OCI-M1 (cell line): ENCODE results near the gene USP5.
"Not testable (repeated sequence)": the region's sequence is repeated elsewhere in the genome, so short reads cannot be mapped to it uniquely, and the experiment has no call there.

Experiments used
- DNase-seq: peaks from one replicate; lab custom pipeline; 2025; lab: John Stamatoyannopoulos, UW

Gene USP5

DNA sequence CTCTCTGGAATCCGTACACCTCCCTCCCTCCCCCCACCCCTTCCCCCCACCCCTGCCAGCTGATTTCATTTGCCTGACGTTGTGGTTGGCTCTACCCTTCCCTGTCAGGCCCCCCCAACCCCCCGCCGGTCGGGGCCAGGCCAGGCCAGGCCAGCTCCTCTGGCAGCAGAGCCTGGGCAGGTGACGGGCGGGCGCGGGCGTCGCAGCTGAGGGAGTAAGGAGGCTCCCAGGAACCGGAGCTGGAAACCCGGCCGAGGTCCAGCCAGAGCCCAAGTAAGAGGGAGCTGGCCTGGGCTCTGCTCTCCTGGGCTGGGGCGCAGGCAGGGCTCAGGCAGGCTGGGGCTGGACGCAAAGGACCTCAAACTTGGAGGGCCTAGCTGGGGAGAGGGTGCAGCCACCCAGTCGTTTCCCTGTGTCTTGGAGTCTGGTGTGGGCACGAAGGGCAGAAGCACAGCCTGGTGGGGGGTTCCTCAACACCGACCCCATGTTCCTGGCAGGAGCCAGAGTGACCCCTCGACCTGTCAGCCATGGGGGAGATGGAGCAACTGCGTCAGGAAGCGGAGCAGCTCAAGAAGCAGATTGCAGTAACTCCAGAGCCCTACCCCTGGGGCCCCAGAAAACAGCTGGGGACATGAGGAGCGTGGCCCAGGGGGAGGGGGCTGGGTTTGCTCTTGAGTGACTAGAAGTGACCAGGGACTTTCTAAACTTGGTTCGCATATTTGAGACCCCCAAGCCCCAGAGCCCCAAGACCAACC is 11.0 kb upstream of the USP5 start, which contains the start of gene GNB3:
TSS of gene GNB3 (plus strand) at position 165 of the 755 bp plus-strand sequence. CDS start at position 528, 363 bp downstream.
- DNase-seq = no peak

DNA sequence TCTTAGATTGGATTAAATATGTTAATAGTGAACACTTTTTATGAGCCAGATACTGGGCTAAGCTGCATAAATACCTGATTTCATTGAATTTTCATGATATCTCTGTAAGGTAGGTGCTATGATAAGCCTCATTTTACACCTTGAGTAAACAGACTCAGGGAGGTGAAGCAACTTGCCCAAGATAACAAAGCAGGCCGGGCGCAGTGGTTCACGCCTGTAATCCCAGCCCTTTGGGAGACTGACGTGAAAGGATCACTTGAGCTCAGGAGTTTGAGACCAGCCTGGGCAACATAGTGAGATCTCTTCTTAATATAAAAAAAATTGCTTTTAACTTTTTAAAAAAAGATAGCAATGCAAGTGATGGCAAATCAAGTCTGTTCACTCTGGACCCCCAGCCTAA is 9.9 kb upstream of the USP5 start:
- no peak for DNase-seq

DNA sequence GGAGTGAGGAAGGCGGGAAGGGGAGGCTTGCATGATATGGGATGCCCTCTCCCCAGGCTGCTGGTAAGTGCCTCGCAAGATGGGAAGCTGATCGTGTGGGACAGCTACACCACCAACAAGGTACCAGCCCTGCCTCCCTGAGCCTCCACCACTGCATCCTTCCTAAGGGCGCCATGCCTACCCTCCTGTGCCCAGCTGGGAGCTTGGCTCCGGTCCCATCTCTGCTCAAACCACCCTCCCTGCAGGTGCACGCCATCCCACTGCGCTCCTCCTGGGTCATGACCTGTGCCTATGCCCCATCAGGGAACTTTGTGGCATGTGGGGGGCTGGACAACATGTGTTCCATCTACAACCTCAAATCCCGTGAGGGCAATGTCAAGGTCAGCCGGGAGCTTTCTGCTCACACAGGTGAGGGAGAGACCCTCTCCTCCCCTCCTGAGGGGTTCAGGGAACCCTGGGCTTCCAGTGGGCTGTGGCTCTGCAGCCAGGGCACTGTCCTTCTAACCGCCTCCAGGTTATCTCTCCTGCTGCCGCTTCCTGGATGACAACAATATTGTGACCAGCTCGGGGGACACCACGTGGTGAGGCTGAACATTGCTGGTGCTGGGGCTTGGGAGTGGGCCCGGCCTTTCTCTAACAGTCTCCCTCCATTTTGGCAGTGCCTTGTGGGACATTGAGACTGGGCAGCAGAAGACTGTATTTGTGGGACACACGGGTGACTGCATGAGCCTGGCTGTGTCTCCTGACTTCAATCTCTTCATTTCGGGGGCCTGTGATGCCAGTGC is 8.6 kb upstream of the USP5 start:
- peak; percentile 63 for DNase-seq

DNA sequence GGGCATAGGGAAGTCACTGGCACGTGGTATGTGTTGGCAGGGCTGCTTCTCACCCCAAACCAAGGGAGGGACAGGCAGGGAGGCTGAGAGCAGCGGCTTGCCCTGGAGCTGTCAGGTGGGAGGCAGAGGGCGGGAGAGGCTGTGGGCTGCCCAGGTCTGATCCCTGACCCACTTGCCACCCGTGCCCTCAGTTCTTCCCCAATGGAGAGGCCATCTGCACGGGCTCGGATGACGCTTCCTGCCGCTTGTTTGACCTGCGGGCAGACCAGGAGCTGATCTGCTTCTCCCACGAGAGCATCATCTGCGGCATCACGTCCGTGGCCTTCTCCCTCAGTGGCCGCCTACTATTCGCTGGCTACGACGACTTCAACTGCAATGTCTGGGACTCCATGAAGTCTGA is 6.6 kb upstream of the USP5 start:
- DNase-seq = no peak

DNA sequence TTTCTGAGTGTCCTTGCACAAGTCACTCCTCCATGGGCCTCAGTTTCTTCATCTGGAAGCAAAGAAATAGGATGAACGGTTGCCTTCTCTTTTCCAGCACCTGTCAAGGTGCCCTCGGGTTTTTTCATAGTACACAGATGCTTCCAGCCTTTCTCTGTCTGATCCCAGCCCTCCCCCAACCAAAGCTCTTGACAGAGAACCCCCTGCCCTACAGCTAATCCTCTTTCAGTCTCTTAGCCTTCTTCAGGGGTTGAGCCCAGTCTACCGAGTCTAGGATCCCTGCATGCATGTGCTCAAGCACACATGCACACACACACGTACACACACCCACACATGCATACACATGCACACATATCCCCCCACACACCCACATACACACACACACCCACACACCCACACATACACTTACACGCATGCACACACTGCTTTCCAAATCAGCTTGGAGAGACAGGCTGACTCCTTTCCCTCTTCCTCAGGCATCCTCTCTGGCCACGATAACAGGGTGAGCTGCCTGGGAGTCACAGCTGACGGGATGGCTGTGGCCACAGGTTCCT is 5.6 kb upstream of the USP5 start:
- no peak for DNase-seq

DNA sequence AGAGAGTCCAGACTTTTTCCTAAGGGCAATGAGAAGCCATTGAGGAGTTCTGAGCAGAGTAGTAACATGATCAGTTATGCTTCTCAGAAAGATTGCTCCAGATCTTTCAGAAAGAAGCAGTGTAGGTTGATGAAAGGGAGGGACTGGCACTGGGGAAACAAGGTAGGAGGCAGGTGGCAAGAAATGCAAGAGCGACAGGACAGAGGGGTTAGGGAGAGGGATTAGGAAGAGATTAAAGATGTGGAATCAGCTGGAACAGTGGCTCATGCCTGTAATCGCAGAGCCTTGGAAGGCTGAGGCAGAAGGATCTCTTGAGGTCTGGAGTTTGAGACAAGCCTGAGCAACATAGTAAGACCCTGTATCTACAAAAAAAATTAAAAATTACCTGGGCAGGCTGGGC is 4.3 kb upstream of the USP5 start:
- DNase-seq = no peak

DNA sequence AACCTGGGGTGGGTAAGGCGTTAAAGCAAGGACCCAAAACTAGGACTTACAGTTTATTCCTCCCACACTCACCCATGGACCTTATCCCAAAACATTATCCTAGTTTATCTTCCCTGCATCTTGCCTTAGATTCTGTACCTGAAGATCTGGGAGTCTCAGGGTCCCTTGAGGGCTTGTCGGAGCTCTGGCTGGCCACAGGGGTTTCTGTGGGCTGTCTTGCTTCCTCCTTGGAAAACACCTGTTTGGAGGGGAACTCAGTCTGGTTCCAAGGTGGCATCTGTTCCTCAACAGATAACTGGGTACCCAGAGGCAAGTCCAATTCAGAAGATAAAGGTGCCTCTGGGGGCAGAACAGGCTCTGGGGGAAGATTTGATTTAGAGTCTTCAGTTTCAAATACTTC is 2.5 kb upstream of the USP5 start:
- no peak for DNase-seq

DNA sequence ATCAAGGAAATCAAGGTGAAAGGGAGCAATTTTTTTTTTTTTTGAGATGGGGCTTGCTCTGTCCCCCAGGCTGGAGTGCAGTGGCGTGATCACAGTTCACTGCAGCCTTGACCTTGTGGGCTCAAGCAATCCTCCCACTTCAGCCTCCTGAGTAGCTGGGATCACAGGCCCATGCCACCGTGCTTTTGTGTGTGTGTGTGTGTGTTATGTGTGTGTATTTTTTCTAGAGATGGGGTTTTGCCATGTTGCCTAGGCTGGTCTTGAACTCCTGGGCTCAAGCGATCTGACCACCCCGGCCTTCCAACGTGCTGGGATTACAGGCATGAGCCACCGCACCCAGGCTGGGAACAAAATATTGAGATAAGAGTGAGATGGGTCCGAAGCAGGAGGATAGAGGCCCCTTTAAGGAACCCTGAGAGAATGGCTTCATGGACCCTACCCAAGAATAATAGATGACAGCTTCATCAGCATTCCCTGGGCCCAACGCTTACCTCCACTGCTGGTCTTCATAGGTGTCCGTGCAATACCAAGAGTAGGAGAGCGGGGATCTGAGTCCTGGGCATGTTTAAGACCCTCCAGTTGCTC is 1.9 kb upstream of the USP5 start:
- no peak for DNase-seq

DNA sequence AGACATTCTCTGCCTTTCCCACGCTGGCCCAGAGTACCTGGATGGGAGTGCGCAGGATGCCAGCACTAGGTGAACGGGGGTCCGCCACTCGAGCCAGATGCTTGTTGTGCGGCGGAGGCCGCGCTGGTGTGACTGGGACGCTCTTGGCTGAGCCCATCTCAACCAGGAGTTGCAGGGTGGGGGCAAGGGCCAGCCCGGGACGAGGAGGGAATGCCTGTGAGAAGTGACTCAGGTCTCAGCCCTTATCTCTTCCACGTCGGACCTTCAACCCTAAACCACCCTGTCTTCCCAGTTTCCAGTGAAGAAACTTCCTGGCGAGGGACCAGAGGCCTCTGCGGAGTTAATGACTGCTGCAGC is 1.2 kb upstream of the USP5 start:
- no peak for DNase-seq

DNA sequence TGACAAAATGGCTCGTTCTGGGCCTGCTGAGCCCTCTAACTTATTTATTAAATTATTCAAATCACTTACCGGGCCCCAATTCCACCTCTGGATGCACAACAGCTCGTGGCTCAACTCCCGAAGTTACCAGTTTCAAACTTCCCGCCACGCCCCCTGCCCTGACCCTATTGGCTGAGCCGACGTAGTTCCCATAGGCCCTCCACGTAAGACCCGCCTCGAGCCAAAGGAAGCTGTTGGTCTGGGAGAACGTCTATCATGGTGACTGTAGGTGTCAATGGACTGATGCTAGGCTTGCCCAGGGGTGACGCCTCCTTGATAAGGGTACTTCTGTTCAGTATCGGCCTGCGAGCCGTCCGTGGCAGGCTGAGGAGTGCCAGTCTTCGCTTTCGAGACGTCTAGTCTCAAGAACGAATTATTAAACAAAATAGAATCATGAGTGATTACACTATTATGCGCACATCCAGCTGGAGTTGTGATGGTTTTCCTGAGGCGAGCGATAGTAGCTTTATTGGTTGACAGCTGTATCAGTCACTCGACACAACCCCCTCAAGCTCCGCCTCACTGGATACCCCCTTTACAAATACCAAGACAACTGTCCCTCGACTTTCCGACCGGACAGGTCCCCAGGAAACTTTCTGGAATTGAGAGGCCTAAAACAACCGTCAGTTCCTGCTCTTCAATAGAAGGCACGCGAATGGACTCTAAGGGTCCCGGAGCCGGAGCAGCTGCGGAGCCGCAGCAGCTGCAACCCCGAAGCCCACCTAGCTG is 613 bp upstream of the USP5 start, which contains the start of gene CDCA3:
TSS of gene CDCA3 (minus strand) at position 134 of the 768 bp plus-strand sequence. CDS start 334 bp downstream, outside the sequence.
- peak; percentile 99 for DNase-seq

DNA sequence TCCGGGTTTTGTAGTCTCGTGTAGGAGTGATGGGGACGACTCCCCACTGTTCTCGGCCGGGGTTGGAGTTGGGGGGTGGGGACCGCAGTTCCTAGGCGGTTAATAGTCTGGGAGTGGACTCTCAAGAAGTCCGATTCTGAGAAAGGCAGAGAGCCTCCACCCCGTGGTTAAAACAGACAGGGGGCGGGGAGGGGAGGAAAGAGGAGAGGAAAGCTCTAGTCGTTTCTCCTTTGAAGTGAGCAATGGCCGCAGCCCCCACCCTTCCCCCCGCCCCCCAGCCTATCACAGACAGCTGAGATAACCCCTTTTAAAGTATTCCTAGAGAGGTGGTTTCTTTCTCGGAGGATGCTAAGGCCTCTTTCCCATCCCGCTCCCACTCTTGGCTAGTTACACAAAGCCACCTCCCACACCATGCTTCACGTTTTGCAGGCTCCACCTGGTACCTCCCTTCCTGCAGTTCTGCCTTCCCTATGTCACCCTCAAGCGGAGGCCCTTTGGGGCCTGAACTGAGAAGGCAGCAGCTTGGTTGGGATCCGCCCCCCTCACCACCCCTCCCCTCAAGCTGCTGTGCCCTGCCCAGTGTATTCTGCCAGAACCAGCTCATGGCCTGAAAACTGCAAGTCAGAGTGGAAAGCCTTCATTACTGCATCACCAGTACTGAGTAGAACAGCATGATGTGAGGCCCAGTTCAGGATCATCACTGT is 853 bp downstream of the USP5 start:
- peak; percentile 89 for DNase-seq

DNA sequence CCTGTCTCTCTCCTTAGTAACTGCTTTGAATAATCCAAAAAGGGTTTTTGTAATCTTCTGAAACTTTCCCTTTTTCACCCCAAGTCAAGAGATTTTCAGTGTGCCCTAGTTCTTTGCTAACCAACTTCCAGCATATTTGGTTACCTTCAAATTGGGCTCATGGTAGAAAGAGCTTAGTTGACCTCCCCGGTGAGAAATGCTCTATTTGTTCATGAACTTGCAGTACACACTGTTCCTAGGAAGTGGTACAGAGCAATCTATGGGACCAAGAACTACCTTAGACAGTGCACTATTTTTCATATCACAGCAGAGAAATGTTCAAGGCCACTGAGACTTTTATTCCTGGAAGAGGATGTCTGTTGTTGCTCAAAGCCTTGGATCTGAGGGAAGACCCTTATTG is 1.7 kb downstream of the USP5 start:
- DNase-seq = no peak

DNA sequence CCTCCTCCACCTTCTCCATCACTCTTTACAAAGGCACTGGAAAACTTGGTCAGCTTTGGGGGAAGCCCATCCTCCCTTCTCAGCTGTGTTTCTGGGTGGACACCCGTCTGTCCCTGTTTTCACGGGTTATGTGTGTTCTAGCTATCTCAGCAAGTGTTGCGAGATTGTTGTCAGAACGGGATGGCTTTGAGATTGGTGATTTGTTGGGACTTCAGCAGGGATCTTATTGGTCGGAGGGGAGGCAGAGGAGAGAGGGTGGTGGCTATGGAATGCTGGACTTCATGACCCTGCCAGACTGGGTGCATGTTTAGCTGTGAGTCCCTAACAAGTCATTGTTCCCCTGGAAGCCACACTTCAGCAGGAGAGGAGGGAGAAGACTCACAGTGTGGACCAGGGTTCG is 2.1 kb downstream of the USP5 start:
- DNase-seq = no peak

DNA sequence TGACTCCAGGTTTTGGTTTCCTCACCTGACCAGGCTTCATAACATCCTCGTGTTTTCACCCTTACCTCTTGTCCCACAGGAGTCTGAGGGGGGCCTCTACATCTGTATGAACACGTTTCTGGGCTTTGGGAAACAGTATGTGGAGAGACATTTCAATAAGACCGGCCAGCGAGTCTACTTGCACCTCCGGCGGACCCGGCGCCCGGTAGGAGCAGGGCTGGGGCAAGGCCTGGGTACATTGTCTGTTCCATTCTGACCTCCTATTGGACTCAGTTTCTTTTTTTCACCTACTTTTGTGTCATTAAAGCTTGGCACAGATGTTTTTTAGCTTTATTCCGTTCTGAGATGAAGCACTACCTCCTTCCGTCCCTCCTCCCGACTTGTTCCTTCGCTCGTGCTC is 3.4 kb downstream of the USP5 start:
- DNase-seq = no peak

DNA sequence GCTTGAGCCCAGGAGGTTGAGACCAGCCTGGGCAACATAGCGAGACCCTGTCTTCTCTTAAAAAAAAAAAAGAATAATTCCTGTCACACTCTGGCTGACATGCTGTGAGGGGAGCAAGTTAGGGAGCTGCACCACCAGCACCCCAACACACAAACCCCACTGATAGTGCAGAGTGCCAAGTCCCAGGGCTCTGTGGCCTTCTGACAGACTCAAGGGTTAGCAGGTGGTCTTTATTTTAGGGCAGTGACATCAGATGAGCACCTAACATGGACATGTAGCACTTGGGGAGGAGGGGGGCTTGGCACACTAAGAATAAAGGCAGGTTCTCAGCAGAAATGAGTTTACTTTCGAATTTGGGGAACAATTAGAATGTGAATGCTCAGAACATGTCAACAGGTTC is 6.8 kb downstream of the USP5 start:
- DNase-seq = no peak

DNA sequence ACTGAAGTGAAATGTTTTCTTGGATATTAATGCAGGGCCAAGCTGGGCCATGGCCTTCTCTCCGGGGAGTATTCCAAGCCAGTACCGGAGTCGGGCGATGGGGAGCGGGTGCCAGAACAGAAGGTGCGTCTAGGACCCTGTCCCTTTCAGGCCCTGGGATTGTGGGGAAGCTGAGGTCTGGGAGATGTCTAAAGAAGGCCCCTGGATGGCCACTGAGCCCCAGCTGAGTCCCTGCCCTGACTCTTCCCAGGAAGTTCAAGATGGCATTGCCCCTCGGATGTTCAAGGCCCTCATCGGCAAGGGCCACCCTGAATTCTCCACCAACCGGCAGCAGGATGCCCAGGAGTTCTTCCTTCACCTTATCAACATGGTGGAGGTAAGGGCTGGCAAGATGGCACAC is 8.2 kb downstream of the USP5 start:
- DNase-seq = no peak

DNA sequence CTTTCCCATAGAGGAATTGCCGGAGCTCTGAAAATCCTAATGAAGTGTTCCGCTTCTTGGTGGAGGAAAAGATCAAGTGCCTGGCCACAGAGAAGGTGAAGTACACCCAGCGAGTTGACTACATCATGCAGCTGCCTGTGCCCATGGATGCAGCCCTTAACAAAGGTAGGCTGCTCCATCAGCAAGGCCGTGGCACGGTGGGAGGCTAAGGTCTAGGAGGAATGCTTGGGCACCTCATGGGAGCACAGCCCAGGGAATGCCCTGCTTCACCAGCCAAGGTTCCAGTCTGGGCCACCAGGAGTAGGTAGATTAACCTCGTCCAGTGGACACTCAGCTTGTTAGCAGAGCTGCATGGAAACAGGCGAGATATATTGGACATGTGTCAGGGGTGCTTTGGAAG is 9.0 kb downstream of the USP5 start:
- DNase-seq = no peak

DNA sequence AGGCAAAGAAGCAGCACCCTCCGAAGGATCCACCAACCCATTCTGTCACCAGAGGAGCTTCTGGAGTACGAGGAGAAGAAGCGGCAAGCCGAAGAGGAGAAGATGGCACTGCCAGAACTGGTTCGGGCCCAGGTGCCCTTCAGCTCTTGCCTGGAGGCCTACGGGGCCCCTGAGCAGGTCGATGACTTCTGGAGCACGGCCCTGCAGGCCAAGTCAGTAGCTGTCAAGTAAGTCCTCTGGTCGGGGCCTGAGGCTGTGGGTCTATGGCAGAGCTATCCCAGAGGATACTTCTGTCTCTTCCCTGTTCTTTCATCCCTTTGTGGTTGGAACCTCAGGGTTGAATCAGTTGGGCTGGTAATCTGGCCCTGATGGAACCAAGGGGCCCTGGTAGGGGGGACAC is 9.4 kb downstream of the USP5 start:
- no peak for DNase-seq

DNA sequence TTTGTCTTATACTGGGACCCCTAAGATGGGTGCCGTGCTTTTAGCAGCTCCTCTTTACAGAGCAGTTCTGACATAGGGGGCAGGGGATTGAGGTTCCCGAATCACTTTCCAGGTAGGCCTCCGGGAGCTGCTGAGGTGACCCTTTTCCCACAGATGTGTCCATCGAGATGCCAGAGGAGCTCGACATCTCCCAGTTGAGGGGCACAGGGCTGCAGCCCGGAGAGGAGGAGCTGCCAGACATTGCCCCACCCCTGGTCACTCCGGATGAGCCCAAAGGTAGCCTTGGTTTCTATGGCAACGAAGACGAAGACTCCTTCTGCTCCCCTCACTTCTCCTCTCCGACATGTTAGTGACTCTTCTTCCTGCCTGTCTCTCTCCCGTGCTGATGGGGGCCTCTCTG is 11.1 kb downstream of the USP5 start:
- no peak for DNase-seq

DNA sequence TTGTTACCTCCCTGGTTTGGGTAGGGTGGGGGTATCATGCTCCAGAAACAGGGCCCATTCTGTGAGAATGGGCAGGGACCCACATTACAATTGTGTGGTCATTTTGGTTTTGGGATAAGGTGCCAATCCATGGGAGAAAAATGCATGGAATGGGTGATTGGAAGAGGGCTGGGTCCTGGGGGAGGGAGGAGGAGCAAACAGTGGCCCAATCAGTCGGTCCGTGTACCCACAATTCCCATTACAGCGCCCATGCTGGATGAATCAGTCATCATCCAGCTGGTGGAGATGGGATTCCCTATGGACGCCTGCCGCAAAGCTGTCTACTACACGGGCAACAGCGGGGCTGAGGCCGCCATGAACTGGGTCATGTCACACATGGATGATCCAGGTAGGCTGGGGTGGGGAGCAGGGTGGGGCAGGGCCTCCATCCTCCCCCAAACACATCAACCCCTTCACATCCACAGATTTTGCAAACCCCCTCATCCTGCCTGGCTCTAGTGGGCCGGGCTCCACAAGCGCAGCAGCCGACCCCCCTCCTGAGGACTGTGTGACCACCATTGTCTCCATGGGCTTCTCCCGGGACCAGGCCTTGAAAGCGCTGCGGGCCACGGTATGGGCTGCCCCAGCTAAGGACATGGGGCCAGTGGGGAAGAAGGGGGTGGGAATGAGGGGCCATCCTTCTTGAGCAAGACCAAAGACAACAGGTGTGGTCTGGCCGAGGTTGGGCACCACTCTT is 11.8 kb downstream of the USP5 start:
- no peak for DNase-seq

DNA sequence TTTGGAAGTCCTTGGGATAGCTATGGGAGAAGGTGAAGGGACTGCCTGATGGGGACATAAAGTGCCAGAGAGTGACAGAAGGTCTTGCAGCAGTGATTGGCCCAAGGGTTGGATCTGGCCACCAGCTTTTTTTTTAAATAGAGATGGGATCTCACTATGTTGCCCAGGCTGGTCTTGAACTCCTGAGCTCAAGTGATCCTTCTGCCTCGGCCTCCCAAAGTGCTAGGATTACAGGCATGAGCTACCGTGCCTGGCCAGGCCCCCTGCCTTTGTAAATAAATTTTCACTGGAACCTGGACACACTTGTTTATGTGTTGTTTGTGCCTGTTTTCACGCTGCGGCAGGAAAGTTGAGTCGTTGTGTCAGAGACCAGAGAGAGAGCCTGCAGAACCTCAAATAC is 13.4 kb downstream of the USP5 start:
- DNase-seq = not testable (repeated sequence)
